ENCODE data around the gene ATP10B.

GRCh38 chr5:160694896-160695295 is 157.1 kb downstream of the ATP10B start:
- TF ChIP-seq CTCF (IDR thresholded peaks at IDR 0.05) (no peak), POLR2A (IDR thresholded peaks at IDR 0.05) (no peak)
